Cardiac septum (tissue), 1 donor: ENCODE data around the gene HDX. TPM values are rescaled to one million over a fixed set of nuclear protein-coding genes. Genes with fewer than 3 reads are reported as not detected.
A peak's percentile ranks its signal among the peaks of the same experiment; 100 is the strongest.
"Not testable (repeated sequence)": the region's sequence is repeated elsewhere in the genome, so short reads cannot be mapped to it uniquely, and the experiment has no call there.

ENCODE experiments used
- DNase-seq: peaks from one replicate; pipeline ENCODE4 v3.0.0-alpha.2; 2020; ENCODE audit warnings: low spot score
- intact Hi-C: fragments of 100-400 bp; cut with DNase I; formaldehyde crosslinking; loops from one replicate; pipeline ENCODE4 v1.14.0; 2022
- long read RNA-seq: library from polyadenylated mRNA; unstranded; transcript quantifications from one replicate; pipeline ENCODE4 v2.0.0, GENCODE V29; 2021
- total RNA-seq: library from RNA; stranded (reverse); fragmentation: NEBNext Ultra II Directional; extraction: Animal tissue kit (Norgen Biotek cat#: 25700); gene quantifications from one replicate; pipeline ENCODE4 v1.2.1, GENCODE V29; 2021
- donor health status: DM: no; HTN: no; CAD: no.

The HDX gene, protein sequence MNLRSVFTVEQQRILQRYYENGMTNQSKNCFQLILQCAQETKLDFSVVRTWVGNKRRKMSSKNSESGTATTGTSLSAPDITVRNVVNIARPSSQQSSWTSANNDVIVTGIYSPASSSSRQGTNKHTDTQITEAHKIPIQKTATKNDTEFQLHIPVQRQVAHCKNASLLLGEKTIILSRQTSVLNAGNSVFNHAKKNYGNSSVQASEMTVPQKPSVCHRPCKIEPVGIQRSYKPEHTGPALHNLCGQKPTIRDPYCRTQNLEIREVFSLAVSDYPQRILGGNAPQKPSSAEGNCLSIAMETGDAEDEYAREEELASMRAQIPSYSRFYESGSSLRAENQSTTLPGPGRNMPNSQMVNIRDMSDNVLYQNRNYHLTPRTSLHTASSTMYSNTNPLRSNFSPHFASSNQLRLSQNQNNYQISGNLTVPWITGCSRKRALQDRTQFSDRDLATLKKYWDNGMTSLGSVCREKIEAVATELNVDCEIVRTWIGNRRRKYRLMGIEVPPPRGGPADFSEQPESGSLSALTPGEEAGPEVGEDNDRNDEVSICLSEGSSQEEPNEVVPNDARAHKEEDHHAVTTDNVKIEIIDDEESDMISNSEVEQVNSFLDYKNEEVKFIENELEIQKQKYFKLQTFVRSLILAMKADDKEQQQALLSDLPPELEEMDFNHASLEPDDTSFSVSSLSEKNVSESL
- 2.0 TPM for total RNA-seq
- long read RNA-seq, full-length matches to known transcripts, result 3 of 9 reads
- long read RNA-seq, partial matches to known transcripts, result 4 of 9 reads
- long read RNA-seq, other reads (novel, unspliced or antisense), result 2 of 9 reads

DNA sequence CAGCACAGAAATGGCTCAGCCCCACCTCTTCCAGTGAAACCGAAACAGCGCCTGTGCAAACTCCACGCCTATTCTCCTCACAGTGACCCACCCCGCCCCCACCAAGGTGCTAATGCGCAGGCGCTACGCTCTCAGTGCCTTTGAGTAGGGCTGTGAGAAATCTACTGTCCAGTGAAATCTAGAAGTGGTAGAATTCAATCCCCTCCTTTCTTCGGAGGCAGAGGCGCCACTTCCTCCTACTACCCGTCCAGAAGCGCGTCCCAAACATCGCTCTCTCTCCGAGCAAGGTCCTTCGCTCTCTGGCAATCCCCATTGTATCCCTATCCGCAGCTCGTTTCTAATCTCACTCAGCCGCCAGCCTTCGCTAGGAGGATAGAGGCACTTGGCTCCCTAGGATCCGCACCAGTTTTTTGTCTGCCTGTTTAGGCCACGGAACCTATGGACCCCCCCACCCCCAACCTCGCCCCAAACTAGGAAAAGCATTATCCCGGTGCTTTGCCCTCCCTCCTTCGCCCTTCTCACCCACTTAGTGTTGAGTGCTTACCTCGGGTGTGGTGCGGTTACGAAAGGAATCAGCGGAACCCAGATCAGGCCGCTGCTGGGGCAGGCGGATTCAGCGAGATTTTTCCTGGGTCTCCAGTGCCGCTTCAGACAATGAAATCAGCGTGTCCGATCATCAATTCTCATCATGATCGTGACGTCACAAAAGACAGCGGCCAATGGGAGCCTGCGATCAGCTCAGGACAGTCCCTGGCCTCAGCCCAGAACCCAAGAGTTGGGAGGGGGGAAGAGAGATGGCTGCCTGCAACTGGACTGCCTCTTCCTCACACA, at the start of gene HDX:
Gene HDX, minus strand, starts transcription at position 656 of the 831 bp plus-strand sequence. CDS start 27,056 bp downstream, outside the sequence.
- intact Hi-C loops, result no loop called here
- peak; percentile 88 for DNase-seq

DNA sequence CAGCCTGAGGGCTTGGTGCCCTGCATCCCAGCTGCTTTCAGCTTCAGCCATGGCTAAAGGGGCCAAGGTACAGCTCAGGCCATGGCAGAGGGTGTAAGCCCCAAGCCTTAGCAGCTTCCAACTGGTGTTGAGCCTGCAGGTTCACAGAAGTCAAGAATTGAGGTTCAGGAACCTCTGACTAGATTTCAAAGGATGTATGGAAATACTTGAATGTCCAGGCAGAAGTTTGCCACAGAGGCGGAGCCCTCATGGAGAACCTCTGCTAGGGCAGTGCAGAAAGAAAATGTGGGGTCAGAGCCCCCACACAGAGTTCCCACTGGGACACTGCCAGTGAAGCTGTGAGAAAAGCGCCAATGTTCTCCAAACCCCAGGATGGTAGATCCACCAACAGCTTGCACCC, 39.1 kb upstream of the HDX start:
- intact Hi-C loops, result not testable (repeated sequence)

DNA sequence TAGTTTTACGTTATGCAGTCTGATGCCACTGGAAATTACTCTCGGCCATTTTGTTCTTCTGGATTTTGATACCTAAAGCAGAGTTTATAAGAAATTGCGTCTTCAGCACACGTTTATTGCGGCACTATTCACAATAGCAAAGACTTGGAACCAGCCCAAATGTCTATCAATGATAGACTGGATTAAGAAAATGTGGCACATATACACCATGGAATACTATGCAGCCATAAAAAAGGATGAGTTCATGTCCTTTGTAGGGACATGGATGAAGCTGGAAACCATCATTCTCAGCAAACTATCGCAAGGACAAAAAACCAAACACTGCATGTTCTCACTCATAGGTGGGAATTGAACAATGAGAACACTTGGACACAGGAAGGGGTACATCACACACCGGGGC, 35.4 kb upstream of the HDX start:
- DNase-seq, intact Hi-C loops: not testable (repeated sequence)

More for the DNA sequence above, 39.1 kb upstream of the HDX start:
- not testable (repeated sequence) for DNase-seq

DNA sequence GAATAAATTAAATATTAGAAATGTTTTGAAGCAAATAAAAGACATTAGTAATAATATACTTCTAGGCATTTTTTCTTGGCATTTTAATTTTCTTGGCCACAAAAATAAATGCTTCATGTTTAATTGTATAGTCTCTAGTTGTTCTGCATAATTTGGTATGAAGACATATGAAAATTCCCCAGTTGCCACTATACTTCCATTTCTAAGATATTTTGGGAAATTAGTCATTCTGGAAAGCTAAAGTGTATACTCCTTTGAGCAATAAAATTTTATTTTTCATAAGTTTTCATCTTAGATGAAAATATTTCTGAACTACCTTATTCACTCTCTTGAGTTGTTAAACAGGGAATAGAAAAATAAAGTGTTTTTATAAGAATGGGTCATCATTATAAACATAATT, 13.8 kb downstream of the HDX start:
- DNase-seq, result no peak
- intact Hi-C loops, result no loop called here

DNA sequence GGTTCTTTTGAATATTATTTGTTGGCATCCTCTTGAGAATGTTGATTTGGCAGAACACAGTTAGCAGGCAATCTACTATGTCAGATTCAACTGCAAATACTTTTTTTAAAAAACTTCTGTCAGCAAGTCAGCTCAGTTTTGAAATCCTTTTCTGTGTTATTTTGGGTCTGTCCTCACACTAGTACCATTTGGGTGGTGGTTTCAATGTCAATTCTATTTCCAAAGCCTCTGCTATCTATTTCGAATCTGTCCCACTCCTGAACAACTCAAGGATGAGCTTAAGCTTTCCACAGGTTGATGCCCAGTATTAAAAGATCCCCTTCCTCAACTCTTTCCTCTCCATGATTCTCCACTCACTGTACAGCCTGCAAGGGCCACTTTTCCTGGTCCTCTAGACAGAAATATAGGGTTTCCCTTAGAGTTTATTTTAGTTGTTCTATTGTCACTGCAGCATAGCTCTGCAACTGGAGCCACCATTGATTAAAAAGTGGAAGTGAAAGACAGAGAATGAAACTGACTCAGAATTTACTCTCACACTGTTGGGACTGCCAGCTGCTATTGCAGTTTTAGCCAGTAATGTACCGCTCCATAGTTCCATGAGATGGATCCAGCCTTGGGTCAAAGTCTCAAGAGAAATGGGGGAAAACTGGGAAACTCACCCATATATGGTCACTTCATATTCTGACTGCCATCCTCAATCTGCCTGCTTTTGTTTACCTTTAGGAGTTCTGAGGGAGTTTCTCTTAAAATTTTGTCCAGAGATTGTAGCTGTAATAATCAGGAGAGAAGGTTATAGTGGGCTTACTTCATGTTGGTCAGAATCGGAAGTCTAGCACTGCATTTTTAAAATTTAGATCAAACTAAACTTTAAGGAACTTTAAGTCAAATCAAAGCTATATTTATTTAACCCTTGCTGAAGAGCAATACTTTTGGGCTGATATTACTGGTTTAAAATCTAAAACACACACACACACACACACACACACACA, 14.6 kb downstream of the HDX start:
- intact Hi-C loops, result no loop called here
- no peak for DNase-seq

DNA sequence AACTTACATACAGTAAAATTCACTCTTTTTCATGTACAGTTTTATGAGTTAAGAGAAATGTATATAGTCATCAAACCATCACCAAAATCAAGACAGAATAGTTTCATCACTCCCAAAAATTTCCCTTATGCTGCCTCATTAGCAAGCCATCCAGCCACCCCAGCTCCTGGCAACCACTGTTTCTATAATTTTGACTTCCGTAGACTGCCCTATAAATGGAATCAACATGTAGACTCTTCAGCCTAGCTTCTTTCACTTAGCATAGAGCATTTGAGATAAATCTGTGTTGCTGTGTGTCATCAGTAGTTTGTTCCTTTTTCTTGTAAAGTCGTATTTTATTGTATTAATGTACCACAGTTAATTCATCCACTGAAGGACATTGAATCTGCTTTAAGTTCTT, 23.2 kb downstream of the HDX start:
- no peak for DNase-seq
- intact Hi-C loops, result no loop called here

DNA sequence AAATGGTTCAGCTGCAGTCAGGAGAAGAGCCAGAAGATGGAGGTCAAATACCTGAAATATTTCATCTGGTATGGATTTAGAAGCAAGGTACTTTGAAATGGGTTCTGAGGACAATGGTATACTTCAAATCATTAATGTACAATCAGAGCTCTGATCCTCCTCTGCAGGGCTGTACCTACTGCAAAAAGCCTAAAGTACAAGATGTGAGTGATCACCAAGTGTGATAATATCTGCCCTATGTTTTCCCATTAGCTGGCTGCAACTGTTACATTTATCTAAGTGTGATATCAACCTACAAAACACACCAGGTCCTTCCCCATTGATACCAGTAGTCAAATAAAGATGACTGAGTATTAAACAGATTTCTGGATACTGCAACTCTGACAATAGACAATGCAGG, 25.1 kb downstream of the HDX start:
- no peak for DNase-seq
- intact Hi-C loops, result no loop called here

DNA sequence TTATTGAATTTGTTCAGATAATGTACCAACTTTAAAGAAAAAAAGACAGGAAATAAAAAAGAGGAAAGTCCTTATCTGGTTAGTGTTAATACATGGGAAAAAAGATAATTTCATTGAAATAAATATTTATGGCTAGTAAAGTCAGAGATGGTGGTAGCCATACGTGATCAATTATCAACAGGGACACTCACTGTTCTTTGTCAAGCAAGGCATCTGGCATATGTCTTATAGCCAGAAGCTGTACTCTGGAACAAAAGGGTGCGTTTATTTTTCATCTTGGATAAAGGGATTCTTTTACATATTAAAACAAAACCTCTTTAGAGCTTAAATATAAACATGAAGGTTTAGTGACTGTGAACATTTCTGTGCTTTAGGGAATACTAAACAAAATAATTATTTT, 26.7 kb downstream of the HDX start:
- intact Hi-C loops, result no loop called here
- DNase-seq, result no peak

DNA sequence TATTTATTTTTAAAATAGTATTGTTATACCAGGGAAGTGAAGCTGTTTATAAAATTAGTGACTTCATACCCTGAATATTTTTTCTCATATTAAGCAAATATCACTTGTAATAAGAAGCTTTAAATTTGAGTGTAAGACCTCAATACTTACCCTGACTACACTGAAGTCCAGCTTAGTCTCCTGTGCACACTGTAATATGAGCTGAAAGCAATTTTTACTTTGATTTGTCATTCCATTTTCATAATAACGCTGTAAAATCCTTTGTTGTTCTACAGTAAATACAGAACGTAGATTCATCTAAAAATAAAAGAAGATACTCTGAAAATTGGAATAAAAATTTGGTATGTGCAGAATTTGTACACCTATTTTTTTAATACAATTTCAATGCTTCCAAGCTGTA, 27.2 kb downstream of the HDX start:
- intact Hi-C loops, result no loop called here
- DNase-seq, result no peak

DNA sequence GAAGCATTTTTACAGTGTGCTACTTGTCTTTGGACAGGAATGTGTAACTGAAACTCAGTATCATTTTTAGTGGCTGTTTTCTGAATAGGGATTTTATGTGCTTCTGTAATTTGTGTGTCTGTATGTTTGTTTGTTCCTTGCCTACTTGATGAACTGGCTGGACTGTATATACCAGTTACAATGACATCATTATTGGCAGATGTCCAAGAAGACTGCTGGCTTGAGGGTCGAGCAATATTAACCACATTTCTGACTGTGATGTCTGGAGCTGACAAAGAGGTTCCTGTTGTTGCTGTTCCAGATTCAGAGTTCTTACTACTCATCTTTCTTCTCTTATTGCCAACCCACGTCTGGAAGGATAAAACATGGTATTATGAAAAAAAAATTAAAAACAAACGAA, 33.0 kb downstream of the HDX start:
- intact Hi-C loops, result no loop called here
- no peak for DNase-seq

DNA sequence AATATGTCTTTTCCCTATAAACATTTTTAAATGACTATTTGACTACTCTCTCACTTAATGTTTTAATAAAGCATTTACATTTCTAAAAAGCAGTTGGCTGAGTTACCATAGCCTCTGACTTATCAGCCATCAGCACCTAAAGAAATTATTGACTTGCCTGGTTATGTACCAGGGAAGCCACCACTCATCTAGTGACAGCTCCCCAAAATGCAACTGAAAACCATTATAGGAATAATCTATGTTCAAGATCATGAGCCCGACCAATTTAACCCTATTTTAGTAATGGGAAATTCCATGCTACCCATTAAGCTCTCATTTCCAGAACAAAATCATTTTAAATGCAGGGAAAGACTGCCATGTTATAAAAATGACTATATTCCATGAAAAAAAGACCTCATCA, 34.4 kb downstream of the HDX start:
- intact Hi-C loops, result no loop called here
- DNase-seq, result no peak

DNA sequence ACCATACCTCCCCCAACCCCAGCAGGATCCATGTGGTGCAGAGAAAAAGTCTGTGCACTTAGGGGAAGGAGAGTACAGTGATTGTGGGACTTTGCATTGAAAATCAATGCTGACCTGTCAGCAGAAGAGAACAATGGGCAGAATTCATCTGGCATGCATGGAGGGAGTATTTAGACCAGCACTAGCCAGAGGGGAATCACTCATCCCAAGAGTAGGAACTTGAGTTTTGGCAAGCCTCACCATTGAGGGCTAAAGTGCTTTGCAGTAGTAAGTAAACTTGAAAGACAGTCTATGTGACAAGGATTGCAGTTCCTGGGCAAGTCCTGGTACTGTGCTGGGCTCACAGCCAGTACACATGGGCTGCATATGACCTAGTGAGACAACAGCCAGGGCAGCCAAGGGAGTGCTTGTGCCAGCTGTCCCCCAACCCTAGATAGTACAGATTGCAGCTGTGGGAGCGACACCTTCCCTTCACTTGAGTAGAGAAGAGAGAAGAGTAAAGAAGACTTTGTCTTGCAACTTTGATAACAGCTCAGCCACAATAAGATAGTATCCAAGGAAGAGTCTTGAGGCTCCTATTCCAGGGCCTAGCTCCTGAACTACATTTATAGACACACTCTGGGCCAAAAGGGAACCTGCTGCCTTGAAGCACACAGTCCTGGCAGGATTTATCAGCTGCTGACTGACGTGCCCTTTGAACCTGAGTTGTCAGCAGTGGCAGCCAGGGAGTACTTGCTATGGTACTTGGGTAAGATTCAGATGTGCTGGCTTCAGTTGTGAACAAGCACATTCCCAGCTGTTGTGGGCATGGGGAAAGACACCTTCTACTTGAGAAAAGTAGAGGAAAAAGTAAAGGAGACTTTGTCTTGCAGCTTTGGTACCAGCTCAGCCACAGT, 48.7 kb downstream of the HDX start:
- no peak for DNase-seq
- intact Hi-C loops, result no loop called here

DNA sequence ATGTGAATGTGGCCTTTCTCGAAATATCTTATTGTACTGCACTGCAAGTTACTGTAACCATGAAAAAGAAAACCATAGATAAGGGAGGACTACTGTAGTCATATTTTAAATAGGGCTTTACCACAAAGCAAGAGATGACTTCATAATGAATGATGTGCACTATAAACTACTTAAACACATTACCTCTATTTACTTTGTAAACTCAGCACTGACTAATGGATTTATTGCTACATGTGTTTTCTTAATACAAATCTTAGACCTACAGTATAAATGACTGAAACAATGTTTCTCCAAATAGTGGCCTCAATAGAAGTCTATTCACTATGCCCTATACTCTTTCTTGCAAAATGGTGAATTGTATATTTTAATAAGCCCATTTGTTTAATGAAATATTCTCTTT, 61.1 kb downstream of the HDX start:
- DNase-seq, result no peak
- intact Hi-C loops, result no loop called here

DNA sequence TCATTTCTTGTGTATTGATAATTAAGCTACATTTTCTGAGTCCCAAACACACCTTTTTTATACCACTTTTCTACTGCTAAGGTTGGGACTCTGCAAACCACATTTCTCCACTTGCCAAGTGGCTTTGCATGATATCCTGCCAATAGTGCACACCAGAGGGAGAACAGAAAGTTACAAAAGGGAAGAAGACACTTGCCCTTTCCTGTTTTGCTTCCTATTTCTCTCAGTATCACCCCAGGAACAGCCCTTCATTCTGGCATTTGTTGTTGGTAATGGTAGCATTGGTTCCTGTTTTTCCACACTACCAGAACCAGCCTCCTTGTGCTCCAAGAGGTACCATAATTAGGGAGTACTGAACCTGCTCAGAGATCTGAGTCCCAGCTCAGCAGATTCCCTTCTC, 87.1 kb downstream of the HDX start:
- intact Hi-C loops, result no loop called here
- DNase-seq, result no peak

DNA sequence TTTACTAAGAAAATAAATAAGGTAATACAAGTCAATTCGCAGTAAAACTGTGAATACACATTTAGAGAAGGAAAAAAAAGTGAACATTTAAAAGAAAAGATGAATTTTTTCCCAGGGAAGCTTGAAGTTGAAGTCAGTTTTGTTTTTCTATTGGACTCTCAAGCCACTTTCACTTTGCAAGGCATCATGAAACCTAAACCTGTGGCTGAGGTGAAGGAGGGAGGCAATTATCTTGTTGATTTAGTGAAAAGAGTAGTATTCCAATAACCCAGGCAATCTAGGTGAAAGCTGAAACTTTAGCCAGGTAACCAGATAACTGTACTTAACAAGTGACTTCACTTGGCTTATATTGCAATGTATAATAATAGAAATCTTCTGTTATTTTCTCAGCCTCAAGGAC, 138.6 kb downstream of the HDX start:
- intact Hi-C loops, result no loop called here
- DNase-seq, result no peak

DNA sequence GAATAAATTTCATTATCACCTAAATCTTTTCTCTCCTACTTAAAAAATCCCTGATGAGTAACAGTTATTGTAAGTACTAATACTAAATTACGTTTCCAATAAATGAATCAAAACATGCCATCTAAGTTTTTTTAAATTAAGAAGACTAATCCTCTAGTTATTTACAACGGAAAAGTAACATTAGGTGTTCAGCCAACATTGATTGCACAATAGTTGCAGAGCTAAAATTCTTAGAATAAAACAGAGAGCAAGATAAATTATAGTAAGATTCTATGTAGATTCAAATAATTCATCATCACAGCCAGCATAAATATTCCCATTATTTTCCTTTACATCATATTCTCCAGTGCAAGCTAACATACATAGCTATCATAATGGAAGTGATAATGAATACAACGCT, 139.2 kb downstream of the HDX start:
- intact Hi-C loops, result no loop called here
- no peak for DNase-seq

DNA sequence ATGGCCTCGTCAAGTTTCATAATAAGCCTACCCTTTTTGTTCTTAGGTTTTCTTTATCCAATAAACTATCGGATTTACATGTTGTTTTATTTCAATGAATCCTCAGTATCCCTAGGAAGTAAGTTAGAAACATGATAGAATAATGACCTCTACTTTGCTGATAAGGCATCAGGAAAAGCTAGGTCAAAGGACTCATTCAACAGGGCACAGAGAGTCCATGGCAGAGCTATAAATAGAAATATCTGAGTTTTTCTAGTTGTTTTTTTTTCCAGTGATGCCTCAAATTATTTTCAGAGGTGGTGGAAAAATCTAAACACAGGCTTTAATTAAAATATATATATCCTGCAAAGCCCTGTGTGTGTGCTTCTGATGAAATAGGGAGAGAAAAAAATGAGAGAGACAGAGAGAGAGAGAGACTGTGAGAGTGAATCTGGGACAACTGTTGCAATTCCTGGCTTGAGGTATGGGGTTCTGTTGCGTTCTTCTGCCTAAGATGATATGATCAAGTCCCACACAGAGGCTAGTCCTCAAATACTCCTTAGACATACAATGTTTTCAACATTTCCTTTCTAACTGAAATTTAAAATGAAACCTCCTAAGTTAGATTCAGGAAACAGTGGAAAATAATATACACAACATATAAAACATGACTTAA, 139.9 kb downstream of the HDX start:
- intact Hi-C loops, result no loop called here
- no peak for DNase-seq

DNA sequence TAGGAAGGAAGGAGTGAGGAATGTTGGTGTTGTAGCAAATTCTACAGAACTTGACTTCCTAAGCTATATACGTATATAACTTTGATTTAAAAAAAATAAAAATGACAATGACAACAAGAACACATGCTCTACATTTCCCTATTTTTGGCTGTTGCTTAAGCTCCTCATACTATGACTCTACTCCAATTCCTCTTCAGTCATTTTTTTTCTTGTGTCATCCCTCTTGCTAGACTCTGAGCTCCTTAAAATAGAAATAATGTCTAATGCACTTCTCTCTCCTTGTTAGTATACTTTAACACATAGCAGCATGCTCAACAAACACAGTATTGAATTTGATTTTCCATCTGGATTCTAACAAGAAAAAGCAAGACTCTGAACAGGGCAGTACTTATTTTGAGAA, 144.0 kb downstream of the HDX start:
- intact Hi-C loops, result no loop called here

More for the DNA sequence above, 144.0 kb downstream of the HDX start:
- DNase-seq, result no peak
